ENCODE results near the gene SF3B3.
"Not testable (repeated sequence)": the region's sequence is repeated elsewhere in the genome, so short reads cannot be mapped to it uniquely, and the experiment has no call there.

SF3B3 gene

GRCh38 chr16:70569752-70570151 is 46.1 kb downstream of the SF3B3 start:
- DNase-seq: no peak

- no peak for DNase-seq
Measured at GRCh38 chr16:70570967-70571570, 47.5 kb downstream of the SF3B3 start.

- no peak for DNase-seq
Measured at GRCh38 chr16:70571623-70572022, 48.0 kb downstream of the SF3B3 start.

GRCh38 chr16:70572050-70572925 is 48.7 kb downstream of the SF3B3 start:
- DNase-seq: no peak

- no peak for DNase-seq
Measured at GRCh38 chr16:70572926-70573270, 49.3 kb downstream of the SF3B3 start.

GRCh38 chr16:70573451-70574121 is 50.0 kb downstream of the SF3B3 start:
- no peak for DNase-seq

- no peak for DNase-seq
Measured at GRCh38 chr16:70574595-70575271, 51.1 kb downstream of the SF3B3 start.

GRCh38 chr16:70575376-70575775 is 51.8 kb downstream of the SF3B3 start:
- no peak for DNase-seq

- DNase-seq: no peak
Measured at GRCh38 chr16:70576431-70577255, 53.0 kb downstream of the SF3B3 start.

- DNase-seq: no peak
Measured at GRCh38 chr16:70577256-70577698, 53.7 kb downstream of the SF3B3 start.

GRCh38 chr16:70578035-70578434 is 54.4 kb downstream of the SF3B3 start:
- DNase-seq: no peak

- no peak for DNase-seq
Measured at GRCh38 chr16:70579248-70579647, 55.6 kb downstream of the SF3B3 start.

- DNase-seq: no peak
Measured at GRCh38 chr16:70579648-70580630, 56.3 kb downstream of the SF3B3 start.

- DNase-seq: no peak
Measured at GRCh38 chr16:70582280-70582978, 58.8 kb downstream of the SF3B3 start.

GRCh38 chr16:70586731-70587130 is 63.1 kb downstream of the SF3B3 start:
- DNase-seq: no peak

GRCh38 chr16:70588565-70588964 is 64.9 kb downstream of the SF3B3 start:
- no peak for DNase-seq

GRCh38 chr16:70589416-70589815 is 65.8 kb downstream of the SF3B3 start:
- not testable (repeated sequence) for DNase-seq

- DNase-seq: no peak
Measured at GRCh38 chr16:70589998-70590471, 66.4 kb downstream of the SF3B3 start.

GRCh38 chr16:70590722-70591415 is 67.3 kb downstream of the SF3B3 start:
- DNase-seq: no peak

- no peak for DNase-seq
Measured at GRCh38 chr16:70591615-70592014, 68.0 kb downstream of the SF3B3 start.

Measured in CD4-positive, alpha-beta T cell treated with Interleukin-17A for 4 hours (primary cell).